HG03342 (cell line): ENCODE measurements around the gene C19orf12.

Source experiments
- ATAC-seq: cut with Tn5 transposase; IDR thresholded peaks from one replicate; pipeline ENCODE4 v1.9.1; 2021; ENCODE audit warnings: mild to moderate bottlenecking, moderate library complexity; ENCODE audit not compliant: unreplicated experiment

C19orf12 gene

DNA sequence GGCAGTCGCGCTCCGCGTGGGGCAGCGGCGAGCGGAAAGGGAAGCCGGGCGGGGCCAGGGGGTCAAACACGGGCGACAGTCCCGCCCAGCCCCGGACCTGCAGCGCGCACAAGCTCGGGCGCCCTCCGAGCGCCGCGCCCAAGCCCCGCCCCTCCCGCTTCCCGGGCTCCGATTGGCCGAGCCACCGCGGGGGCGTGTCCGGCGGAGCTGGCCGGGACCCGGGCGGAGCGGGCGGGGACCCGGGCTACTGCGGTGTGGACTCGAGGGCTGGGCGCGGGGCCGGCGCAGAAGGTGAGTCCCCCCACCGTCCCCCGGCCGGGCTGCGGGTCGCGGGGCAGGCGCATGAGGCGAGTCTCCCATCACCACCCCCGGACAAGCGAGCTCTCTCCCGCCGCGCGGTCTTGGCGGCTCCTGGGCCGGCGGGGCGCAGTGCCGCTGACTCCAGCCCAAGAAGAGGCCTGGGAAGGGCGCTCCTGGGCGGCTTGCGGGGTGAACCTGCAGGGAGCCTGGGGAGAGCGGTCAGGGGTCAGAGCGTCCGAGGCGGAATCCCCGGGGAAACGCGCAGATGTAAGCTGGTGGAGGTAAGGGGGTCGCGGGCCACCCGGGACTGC is 49.7 kb downstream of the C19orf12 start, which contains the start of gene PLEKHF1:
PLEKHF1 (plus strand) TSS at position 247 of the 611 bp plus-strand sequence. CDS start 8,379 bp downstream, outside the sequence.
- ATAC-seq, result peak; percentile 84

DNA sequence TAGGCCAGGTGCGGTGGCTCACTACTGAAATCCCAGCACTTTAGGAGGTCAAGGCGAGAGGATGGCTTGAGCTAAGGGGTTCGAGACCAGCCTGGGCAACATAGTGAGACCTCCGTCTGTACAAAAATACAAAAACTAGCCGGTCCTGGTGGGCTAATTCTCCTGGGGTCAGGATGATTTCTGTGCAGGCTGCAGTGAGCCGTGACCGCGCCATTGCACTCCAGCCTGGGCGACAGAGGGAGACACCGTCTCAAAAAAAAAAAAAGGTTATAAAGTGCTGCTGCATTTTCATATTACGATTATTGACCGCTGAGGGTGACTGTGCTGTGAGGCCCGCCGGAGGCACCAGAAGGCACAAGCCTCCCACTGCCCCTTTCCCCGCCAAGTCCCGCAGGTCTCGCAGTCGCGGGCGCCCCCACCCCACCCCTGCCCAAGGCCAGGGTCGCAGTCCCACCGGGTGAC is 50.3 kb downstream of the C19orf12 start:
- no peak for ATAC-seq

DNA sequence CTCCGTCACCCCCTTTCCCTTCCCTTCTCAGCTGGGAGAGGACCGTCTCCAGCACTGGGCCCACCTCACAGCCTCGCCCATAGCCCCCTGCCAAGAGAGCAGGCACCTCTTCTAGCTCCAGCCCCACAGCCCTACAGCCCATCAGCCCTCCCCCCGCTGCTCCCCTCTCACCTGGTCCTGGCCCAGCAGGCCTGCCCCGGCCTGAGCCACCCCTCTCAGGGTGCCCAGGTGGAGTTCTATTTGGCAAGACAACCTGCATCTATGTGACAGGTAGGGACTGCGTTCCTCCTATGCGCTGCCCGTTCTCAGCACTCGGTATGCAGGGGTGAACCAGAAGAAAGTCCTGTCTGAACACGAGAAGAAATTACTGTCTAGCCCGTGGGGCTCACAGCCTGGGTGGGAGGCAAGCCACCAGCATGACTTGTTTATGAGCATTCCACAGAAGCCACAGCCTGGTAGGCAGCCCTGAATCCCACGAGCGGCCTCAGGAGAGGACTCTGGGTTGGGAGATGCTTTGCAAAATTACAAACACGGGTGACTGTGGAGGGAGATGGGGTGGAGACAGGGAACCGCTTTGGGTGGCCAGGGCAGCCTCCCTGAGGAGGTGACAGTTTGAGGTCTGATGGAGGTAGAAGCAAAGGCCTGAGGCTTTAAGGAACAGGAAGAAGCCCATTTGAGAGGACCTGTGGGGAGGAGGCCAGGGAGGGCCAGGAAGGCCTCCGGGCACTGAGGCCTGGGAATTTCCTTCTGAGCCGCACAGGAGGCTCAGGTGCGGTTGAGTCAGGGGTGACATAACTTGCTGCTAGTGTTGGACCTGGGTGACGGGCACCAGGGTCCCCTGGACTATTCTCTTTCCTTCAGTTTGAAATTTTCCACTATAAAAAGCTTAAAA is 51.0 kb downstream of the C19orf12 start:
- no peak for ATAC-seq

DNA sequence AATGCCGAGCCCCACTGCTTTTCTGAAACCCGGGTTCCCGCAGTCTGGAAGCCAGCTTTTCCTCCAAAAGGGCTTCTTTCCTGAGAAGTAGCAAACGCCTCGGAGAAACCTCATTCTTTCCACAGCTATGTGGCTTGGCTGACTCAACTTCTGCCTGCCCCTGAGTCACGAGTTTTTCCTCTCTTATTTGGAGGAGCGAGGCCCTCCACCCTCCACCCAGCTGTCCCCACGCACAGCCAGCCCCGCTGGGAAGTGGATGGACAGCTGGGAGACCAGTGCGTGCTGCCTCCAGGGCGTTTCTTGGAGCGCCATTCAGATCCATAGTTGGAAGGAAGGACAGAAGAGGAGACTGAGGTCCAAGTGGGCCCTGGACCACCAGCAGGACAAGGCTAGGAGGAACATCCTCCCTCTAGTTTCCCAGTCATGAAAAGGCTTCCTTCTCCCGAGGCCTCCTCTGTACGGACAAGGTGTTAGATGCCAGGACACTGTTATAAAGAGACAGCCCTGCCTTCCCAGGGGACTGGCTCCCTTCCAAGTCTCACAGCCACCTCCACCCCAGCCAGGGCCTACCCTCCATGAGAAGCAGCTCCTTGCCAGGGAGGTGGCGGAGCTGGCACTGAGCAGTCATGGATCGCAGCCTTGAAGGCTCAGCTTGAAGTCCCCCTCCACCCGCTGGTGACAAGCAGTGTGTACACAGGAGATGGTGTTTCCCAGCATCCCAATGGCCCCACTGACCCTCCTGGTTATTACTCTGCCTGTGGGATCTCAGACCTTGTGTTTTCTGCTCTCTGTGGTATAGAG is 52.3 kb downstream of the C19orf12 start:
- ATAC-seq, result no peak

DNA sequence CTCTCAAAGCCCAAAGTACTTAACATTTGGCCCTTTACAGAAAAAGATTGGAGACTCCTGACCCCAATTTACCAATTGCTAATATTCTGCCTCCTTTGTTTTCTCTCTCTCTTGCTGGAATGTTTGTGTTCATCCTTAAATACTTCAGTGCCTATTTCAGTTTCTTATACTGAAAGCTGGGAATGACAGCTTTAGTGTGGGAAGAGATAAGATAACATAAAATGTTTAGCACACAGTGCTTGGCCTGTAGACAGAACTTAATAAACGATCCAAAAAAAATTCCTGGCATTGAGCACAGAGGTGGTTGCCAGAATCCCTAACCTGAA is 52.8 kb downstream of the C19orf12 start:
- no peak for ATAC-seq

DNA sequence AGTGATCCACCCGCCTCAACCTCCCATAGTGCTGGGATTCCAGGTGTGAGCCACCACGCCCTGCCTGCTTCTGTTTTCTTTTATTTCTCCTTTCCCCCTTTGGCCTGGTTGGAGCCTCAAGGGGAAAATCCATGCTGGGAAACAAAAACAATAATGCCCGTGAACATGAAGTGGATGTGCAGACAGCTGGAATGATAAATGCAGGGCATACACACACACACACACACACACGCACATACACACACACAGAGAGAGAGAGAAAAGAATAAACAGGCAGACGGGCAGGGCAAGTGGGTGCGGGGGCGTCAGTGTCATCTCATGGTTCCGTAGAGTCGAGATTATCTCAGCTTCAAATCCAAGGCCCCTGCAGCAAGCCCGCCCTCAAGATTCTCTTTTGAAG is 54.2 kb downstream of the C19orf12 start:
- no peak for ATAC-seq

DNA sequence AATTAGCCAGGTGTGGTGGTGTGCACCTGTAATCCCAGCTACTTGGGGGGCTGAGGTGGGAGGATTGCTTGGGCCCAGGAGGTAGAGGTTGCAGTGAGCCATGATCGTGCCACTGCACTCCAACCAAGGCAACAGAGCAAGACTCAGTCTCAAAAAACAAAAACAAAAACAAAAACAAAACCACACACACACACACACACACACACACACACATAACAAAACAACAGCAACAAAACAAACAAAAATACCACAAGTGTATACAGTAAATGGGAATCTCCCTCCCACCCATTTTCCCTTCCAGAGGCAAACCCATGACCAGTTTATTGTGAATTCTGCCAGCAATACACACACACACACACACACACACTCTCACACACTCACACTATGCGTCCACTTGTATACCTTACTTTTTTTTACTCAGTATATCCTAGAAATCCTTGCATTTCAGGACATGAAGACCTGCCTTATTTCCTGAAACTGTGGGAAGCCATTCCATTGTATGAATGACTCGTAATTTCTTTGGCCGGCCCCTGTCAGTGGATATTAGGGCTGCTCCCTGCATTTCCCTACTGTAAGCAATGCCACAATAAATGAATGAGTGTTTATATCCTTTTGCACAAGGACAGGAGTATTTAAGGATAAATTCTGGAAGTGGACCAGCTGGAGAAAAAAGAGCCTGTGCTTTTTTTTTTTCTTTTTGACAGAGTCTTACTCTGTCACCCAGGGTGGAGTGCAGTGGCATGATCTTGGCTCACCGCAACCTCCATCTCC is 56.7 kb downstream of the C19orf12 start:
- ATAC-seq, result no peak

DNA sequence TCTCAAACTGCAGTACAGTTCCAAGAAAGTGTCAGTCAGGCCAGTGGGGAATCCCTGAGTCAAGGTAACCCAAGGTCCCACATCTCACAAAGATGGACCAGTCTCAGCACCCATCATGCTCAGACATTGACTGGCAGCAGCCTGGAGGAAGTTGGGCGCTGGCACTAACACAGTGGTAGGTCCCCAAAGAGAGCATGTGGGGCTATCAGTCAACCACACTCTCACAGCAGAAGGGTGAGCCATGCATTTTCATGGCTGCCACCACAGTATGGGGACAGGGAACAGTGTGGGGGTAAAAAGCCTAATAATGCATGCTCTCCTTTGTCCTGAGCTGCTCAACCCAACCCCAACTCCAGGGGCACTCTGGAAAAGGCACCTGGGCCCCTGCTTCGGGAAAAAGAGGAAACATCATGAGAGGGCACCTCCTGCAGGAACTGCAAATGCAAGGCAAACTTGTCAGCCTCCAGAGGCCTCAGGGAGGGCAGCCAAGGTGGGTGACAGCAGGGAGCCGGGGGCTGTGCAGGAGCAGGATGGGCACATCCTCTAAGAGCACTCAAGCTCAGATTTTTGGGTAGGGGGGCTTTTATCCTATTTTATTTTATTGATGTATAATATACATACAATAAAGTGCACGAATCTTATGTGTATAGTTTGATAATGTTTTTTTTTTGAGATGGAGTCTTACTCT is 59.3 kb downstream of the C19orf12 start:
- ATAC-seq, result no peak

DNA sequence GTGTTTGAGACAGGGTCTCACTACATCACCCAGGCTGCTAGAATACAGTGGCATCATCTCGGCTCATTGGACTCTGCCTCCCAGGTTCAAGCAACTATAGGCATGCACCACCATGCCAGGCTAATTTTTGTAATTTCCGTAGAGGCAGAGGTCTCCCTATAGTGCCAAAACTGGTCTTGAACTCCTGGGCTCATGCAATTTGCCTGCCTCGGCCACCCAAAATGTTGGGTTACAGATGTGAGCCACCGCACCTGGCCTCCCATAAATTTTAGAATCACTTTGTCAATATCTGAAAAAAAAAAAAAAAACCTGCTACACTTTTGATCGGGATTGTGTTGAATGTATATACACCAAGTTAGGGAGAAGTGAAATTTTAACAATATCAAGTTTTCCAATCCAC is 61.7 kb downstream of the C19orf12 start:
- ATAC-seq, result no peak

DNA sequence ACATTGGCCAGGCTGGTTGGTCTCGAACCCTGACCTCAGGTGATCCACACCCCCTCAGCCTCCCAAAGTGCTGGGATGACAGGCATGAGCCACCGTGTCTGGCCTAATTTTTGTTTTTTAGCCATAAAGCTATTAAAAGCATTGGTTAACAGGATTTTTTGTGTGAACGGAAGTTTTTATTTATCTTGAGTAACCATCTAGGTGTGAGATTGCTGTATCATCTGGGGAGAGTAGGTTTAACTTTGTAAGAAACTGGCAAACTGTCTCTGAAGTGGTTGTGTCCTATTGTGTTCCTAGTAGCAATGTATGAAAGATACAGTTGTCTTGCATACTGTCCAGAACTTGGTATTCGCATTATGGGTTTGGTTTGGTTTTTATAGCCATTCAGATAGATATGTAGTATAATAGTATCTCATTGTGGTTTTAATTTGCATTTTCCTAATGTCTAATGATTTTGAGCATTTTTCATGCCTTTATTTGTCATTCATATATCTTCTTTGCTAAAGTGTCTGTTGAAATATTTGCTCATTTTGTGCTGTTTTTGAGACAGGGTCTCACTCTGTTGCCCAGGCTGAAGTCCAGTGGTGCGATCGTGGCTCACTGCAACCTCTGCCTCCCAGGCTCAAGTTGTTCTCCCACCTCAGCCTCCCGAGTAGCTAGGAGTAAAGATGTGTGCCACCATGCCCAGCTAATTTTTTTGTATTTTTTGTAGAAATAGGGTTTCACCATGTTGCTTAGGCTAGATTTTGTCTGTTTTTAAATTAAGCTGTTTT is 63.3 kb downstream of the C19orf12 start:
- no peak for ATAC-seq

DNA sequence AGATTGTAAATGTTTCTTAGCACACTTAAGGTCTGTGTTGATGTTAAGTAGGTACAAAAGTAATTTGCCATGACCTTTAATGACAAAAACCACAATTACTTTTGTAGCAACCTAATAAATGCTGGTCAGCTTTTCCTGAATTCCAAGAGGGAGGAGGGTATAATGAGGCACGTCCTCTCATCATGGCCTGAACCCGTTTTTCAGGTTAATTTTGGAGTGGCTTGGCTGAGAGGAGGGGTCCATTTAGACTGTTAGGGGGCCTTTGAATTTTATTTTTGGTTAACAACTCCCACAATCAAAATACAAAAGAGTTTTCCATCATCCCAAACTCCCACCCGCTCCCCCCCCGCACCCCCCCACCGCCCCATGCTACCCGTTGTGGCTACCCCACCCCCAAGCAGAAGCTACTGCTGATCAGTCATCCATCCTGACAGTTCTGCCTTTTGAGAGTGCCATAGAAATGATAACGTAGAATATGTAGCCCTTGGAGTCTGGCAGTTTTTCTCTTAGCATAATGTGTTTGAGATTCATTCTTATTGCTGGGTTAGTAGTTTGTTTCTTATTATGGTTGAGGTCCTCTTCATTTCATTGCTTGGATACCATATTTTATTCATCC is 64.2 kb downstream of the C19orf12 start:
- no peak for ATAC-seq
